Prostate gland (tissue), 2 donors: ENCODE data around the gene TRIM15. TPM values are rescaled to one million over a fixed set of nuclear protein-coding genes. Genes with fewer than 3 reads are reported as not detected.
"Not testable (repeated sequence)": the region's sequence is repeated elsewhere in the genome, so short reads cannot be mapped to it uniquely, and the experiment has no call there.

Source experiments
- DNase-seq: peaks from one replicate; pipeline ENCODE4 v3.0.0-alpha.2; 2019; ENCODE audit warnings: low spot score
- H3K27ac ChIP-seq, 2 donors: fragments of 200-600 bp; sonication (generic); 2 replicates each; pipeline ENCODE4 v1.5.1; 2017 to 2019
- H3K27me3 ChIP-seq: fragments of 200-600 bp; sonication (generic); replicated peaks from 2 replicates; pipeline ENCODE4 v1.5.1; 2019; ENCODE audit not compliant: insufficient read depth
- H3K36me3 ChIP-seq, 2 donors: fragments of 200-600 bp; sonication (generic); 1 replicate in 1 of 2; 2 replicates in 1 of 2; pipeline versions ENCODE4 v1.5.1 to v1.8.1; 2017 to 2019
- H3K4me1 ChIP-seq: fragments of 200-600 bp; sonication (generic); replicated peaks from 2 replicates; pipeline ENCODE4 v1.5.1; 2019
- H3K4me3 ChIP-seq, 2 donors: fragments of 200-600 bp; sonication (generic); 2 replicates each; pipeline ENCODE4 v1.5.1; 2017 to 2019
- H3K9me3 ChIP-seq: fragments of 200-600 bp; sonication (generic); 2 replicates; pipeline ENCODE4 v1.5.1; 2017
- CTCF ChIP-seq, 4 experiments: fragments of 200-600 bp in 2 of 4; fragments of 450-650 bp in 2 of 4; sonication (generic) in 2 of 4; IDR thresholded peaks; 1 replicate in 3 of 4; 2 replicates in 1 of 4; pipeline ENCODE4 v1.5.1; 2016 to 2019; ENCODE audit warnings: antibody characterized with exemption in 4 of 4, mild to moderate bottlenecking in 2 of 4, moderate library complexity in 2 of 4
- POLR2A ChIP-seq: fragments of 450-650 bp; IDR thresholded peaks from one replicate; pipeline ENCODE4 v1.6.1; 2016; ENCODE audit warnings: antibody characterized with exemption, mild to moderate bottlenecking
- POLR2AphosphoS5 ChIP-seq: sonication (generic); formaldehyde crosslinking; IDR thresholded peaks from one replicate; pipeline ENCODE4 v1.6.1; 2017; ENCODE audit warnings: antibody characterized with exemption
- WGBS: methylation state at CpG from one replicate; pipeline ENCODE4 v1.1.5; 2018; 5-methylcytosine and 5-hydroxymethylcytosine counted together
- intact Hi-C: fragments of 100-400 bp; cut with DNase I; formaldehyde crosslinking; loops from one replicate; pipeline ENCODE4 v1.14.2; 2022
- total RNA-seq, 2 donors: library from RNA; depleted of rRNA; stranded (reverse); fragments of >200 nt; gene quantifications; one replicate each; pipeline ENCODE4 v1.1.0, GENCODE V29; 2016

Gene TRIM15
- total RNA-seq, 2 donors from 2014 or later, result not detected

- no peaks in the 10 kb centered on the region for H3K4me1 ChIP-seq
- H3K9me3 ChIP-seq, result no peaks in the 10 kb centered on the region
- H3K27me3 ChIP-seq, result peaks cover 2% of the 10 kb centered on the region
- H3K27ac ChIP-seq, result no peak within 1 kb of the TSS
- WGBS, result 84% methylated on average over 4 of the region's 4 CpGs
- DNase-seq, result no peak
- H3K4me3 ChIP-seq, result no peak within 1 kb of the TSS
- H3K36me3 ChIP-seq, result no peaks in the 10 kb centered on the region
- intact Hi-C loops, result no loop called here
- TF ChIP-seq POLR2A (no peak), POLR2AphosphoS5 (no peak), CTCF (IDR thresholded peaks at IDR 0.05) (no peak)
These were observed 2.4 kb upstream of the TRIM15 start, which contains the start of gene TRIM10 for GRCh38 chr6:30160785-30161531. TSS of gene TRIM10 (minus strand) at chr6:30161211. CDS start at chr6:30160858, 353 bp downstream.

DNA sequence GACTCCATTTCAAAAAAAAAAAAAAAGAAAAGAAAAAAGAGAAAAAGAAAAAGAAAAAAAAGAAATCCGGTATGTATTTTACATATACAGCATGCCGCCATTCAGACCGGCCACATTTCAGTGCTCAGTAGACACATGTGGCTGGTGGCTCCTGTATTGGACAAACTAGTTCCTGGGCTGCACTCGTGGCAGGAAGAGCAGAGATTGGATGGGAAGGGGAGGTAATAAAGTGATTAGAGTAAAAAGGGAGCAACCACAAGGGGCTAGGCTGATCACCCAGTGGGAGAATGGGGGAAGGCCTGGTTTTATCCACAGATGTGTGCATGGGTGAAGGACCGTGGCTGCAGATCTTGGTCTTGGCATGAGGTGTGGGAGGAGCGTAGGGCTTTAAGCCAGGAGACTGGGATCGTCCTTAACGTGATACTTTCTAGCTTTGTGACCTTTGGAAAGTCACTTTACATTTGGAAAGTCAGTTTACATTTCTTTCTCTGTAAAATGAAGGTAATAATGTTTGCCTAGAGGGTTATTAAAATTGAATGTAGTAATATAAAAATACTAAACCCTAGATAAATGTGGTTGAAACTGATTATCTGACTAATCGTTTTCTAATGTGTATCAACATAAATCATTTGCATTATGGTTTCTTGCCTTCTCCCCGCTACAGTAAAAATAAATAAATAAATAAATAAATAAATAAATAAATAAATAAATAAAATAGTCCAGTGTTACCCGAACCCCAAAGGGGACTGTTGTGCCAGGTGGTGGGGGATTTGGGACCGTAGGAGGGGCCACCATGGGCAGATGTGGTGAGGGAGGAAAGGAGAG lies 869 bp upstream of the TRIM15 start:
- Histone ChIP-seq H3K27me3 (peaks cover 2% of the 10 kb centered on the region), H3K27ac (no peak overlapping the region), H3K36me3 (no peaks in the 10 kb centered on the region), H3K9me3 (no peaks in the 10 kb centered on the region), H3K4me3 (no peak overlapping the region), H3K4me1 (no peaks in the 10 kb centered on the region)
- DNase-seq, result no peak
- intact Hi-C loops, result no loop called here
- TF ChIP-seq CTCF (IDR thresholded peaks at IDR 0.05) (no peak), POLR2AphosphoS5 (no peak), POLR2A (no peak)
- WGBS, result 74% methylated on average over 12 of the region's 12 CpGs

DNA sequence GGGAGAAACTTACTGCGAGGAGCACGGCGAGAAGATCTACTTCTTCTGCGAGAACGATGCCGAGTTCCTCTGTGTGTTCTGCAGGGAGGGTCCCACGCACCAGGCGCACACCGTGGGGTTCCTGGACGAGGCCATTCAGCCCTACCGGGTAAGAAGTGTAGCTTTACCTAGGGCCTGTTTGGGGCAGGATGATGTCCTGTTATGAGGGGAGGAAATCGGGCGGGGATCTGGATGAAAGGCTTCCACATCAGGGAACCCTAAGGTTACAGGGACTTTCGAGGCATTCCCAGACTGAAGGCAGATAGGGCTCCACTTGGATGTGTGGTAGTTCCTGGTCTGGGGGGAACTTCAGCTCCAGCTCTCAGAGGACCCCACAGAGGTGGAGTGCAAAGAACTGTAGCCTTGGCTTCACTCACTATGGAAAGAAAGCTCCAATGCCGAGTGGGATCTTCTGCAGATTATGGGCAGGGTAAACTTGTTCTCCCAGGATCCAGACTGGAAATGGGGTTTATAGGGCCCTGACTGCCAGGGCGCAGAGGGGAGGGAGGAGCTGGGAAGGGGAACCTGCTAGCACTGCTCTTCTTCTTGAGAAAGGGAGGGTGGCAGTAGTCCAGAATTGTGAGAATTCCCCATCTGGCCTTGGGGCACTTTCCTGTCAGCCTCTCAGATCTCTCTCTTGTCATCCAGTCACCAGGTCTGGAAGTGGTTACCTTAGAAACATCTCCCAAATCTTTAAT lies 740 bp downstream of the TRIM15 start:
- H3K4me1 ChIP-seq, result no peaks in the 10 kb centered on the region
- H3K4me3 ChIP-seq, result no peak overlapping the region
- no peaks in the 10 kb centered on the region for H3K36me3 ChIP-seq
- no peaks in the 10 kb centered on the region for H3K9me3 ChIP-seq
- 85% methylated on average over 14 of the region's 16 CpGs for WGBS
- intact Hi-C loops, result no loop called here
- TF ChIP-seq POLR2A, result no peak
- TF ChIP-seq POLR2AphosphoS5, result no peak
- TF ChIP-seq CTCF (IDR thresholded peaks at IDR 0.05), result no peak
- H3K27ac ChIP-seq, result no peak overlapping the region
- no peak for DNase-seq
- peaks cover 2% of the 10 kb centered on the region for H3K27me3 ChIP-seq

GRCh38 chr6:30164714-30165113 lies 1.4 kb downstream of the TRIM15 start:
- H3K36me3 ChIP-seq, result no peaks in the 10 kb centered on the region
- no peak overlapping the region for H3K4me3 ChIP-seq
- H3K4me1 ChIP-seq, result no peaks in the 10 kb centered on the region
- H3K27me3 ChIP-seq, result peaks cover 2% of the 10 kb centered on the region
- no peaks in the 10 kb centered on the region for H3K9me3 ChIP-seq
- no peak for TF ChIP-seq CTCF (IDR thresholded peaks at IDR 0.05)
- TF ChIP-seq POLR2AphosphoS5, result no peak
- no peak for TF ChIP-seq POLR2A
- WGBS, result 84% methylated on average over 4 of the region's 4 CpGs
- H3K27ac ChIP-seq, result no peak overlapping the region
- intact Hi-C loops, result no loop called here
- no peak for DNase-seq

DNA sequence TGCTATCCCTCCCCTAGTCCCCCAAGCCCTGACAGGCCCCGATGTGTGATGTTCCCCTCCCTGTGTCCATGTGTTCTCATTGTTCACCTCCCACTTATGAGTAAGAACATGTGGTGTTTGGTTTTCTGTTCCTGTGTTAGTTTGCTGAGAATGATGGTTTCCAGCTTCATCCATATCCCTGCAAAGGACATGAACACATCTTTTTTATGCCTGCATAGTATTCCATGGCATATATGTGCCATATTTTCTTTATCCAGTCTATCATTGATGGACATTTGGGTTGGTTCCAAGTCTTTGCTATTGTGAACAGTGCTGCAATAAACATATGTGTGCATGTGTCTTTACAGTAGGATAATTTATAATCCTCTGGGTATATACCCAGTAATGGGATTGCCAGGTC lies 1.9 kb downstream of the TRIM15 start:
- intact Hi-C loops, H3K27ac ChIP-seq, H3K27me3 ChIP-seq, H3K36me3 ChIP-seq, H3K4me3 ChIP-seq, H3K4me1 ChIP-seq, DNase-seq, H3K9me3 ChIP-seq: not testable (repeated sequence)
- 84% methylated on average over 1 of the region's 1 CpG for WGBS
